ENCODE measurements around the gene HOXD8.

HOXD8 gene

GRCh38 chr2:176128982-176129796, at the start of gene HOXD8:
Gene HOXD8 (plus strand): TSS chr2:176129705. CDS start chr2:176130367, 662 bp downstream.
- no peak for DNase-seq

GRCh38 chr2:176079831-176080539, 49.5 kb upstream of the HOXD8 start:
- DNase-seq: no peak

GRCh38 chr2:176080540-176081375, 48.7 kb upstream of the HOXD8 start:
- no peak for DNase-seq

GRCh38 chr2:176081376-176081836, 48.1 kb upstream of the HOXD8 start:
- DNase-seq: no peak

- DNase-seq: no peak
Observed at GRCh38 chr2:176081837-176082524, 47.5 kb upstream of the HOXD8 start.

GRCh38 chr2:176082525-176082823, 47.0 kb upstream of the HOXD8 start:
- DNase-seq: no peak

GRCh38 chr2:176082824-176083751, 46.4 kb upstream of the HOXD8 start:
- DNase-seq: no peak

- no peak for DNase-seq
Observed at GRCh38 chr2:176083796-176084261, 45.7 kb upstream of the HOXD8 start, which contains the start of gene EVX2. Gene EVX2 (minus strand): TSS chr2:176083962. CDS start chr2:176083776, 186 bp downstream.

- DNase-seq: no peak
Observed at GRCh38 chr2:176084611-176085119, 44.8 kb upstream of the HOXD8 start.

- no peak for DNase-seq
Observed at GRCh38 chr2:176085120-176085788, 44.3 kb upstream of the HOXD8 start.

- DNase-seq: no peak
Observed at GRCh38 chr2:176085861-176086771, 43.4 kb upstream of the HOXD8 start.

GRCh38 chr2:176087330-176088047, 42.0 kb upstream of the HOXD8 start:
- no peak for DNase-seq

- DNase-seq: no peak
Observed at GRCh38 chr2:176088048-176088936, 41.2 kb upstream of the HOXD8 start.

- DNase-seq: no peak
Observed at GRCh38 chr2:176088937-176089842, 40.3 kb upstream of the HOXD8 start.

GRCh38 chr2:176089843-176090395, 39.6 kb upstream of the HOXD8 start:
- no peak for DNase-seq

GRCh38 chr2:176090862-176091261, 38.6 kb upstream of the HOXD8 start:
- DNase-seq: no peak

All from activated naive CD4-positive, alpha-beta T cell (primary cell).